HG02884 (cell line): ENCODE results near the gene SCAI.

Experiments used
- ATAC-seq: cut with Tn5 transposase; IDR thresholded peaks from one replicate; pipeline ENCODE4 v1.9.1; 2021; ENCODE audit warnings: mild to moderate bottlenecking, moderate library complexity; ENCODE audit not compliant: unreplicated experiment

Gene SCAI

GRCh38 chr9:124894035-124894740, 249.1 kb downstream of the SCAI start:
- ATAC-seq, result no peak
